Measurements from ENCODE around the gene DMXL2. TPM values are rescaled to one million over a fixed set of nuclear protein-coding genes. Genes with fewer than 3 reads are reported as not detected.
"Not testable (repeated sequence)": the region's sequence is repeated elsewhere in the genome, so short reads cannot be mapped to it uniquely, and the experiment has no call there.

DMXL2 gene
- polyA plus RNA-seq, 12 donors = 13.2 to 47.3 (median 25.6) TPM; not detected in 1

DNA sequence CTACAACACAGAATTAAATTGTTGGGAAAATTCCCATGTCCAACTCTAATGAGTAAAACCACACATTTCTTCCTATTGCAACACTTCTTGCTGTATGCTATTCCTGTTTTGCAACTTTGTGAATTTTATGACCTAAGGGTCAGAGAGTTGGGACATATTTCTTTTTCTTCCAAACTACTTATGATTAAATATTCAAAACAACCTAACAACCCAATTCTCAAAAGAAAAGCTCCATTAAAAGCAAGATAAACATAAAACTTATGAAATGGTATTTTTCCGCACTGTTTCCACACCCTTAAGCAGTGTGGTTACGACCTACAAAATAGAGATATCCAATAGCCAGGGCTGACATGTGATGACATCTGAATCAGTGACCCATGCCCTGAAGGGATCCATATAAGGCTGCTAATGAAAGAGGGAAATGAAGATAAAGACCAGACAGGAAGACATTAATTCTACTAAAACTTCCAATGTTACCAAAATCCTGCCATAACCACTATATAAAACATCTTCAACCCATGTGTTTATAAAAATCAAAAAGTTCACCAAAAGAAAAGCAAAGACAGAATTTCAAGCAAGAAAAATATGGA lies 45.6 kb downstream of the DMXL2 start:
- no peak for DNase-seq

DNA sequence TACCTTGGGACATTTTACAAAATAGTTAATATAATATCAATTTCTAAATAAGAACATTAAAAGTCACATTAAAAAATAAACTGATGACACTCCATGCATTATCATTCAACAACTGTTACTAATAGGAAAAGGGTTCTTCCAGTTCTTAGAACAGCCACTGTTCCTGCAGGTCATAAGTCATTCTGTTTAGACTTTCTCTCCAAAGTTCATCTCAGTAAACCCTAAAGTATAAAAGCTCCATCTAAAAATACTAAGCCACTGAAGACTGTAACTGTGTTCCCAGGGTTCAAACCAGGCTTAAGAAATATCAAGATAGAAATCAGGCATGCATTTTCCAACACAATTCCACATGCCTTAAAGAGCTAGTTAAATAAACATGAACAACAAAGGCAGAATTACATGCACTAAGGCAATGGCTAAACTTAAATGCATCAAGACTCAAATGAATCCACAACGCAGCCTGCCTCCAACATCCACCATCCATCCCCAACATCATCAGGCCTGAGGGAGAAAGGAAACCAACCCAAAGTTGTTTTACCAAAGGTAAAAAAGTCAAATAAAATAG lies 46.2 kb downstream of the DMXL2 start:
- DNase-seq = no peak

GRCh38 chr15:51575775-51576174 lies 46.8 kb downstream of the DMXL2 start:
- no peak for DNase-seq

- DNase-seq = not testable (repeated sequence)
Observed at GRCh38 chr15:51573352-51573751, 49.2 kb downstream of the DMXL2 start.

DNA sequence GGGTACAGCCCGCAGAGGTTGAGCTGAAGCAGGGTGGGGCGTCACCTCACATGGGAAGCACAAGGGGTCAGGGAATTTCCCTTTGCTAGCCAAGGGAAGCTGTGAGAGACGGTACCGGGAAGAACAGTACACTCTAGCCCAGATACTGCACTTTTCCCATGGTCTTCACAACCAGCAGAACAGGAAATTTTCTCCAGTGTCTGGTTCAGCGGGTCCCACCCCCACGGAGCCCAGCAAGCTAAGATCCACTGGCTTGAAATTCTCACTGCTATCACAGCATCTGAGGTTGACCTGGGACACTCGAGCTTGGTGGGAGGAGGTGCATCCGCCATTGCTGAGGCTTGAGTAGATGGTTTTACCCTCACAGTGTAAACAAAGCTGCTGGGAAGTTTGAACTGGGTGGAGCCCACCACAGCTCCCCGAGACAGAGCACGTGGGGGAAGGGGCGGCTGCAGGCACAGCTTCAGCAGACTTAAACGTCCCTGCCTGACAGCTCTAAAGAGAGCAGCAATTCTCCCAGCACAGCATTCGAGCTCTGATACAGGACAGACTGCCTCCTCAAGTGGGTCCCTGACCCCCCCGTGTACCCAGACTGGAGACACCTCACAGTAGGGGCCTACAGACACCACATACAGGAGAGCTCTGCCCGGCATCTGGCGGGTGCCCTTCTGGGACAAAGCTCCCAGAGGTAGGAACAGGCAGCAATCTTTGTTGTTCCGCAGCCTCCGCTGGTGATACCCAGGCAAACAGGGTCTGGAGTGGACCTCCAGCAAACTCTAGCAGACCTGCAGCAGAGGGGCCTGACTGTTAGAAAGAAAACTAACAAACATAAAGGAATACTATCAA lies 53.4 kb downstream of the DMXL2 start:
- not testable (repeated sequence) for DNase-seq

- DNase-seq = no peak
Observed at GRCh38 chr15:51561271-51561670, 61.3 kb downstream of the DMXL2 start.

DNA sequence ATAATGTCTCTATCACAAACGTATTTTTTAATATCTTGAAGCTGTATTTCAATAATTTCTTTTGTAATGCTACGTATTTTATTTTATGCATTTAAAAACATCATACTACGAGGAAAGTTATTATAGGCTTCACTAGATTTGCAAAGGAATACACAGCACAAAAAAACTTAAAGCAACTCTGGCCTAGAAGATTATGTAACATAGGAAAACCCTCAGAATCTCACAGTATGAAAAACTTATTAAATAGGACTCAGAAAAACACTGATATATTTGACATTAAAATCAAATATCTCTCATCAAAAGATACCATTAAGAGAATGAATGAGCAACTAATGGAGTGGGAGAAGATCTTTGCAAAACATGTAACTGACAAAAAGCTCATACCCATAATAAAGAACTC lies 63.7 kb downstream of the DMXL2 start:
- no peak for DNase-seq

DNA sequence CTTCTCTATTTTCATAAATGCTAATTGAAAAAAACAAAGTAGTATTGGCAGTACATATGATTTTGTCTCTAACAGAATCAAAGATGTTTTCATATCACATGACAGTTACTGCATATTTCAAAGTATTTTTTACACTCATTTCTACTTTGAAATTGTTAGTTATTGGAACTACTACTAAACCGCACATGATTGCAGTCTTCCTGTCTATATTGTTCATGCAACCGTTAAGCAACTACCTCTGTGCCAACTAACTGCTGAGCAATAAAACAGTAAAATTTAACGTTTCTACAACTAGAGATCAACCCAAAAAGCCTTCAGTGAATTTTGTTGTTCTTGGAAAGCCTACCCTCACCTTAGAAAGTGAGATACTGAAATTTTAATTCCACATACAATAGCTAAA lies 64.2 kb downstream of the DMXL2 start:
- no peak for DNase-seq

- DNase-seq = no peak
Observed at GRCh38 chr15:51550841-51551240, 71.7 kb downstream of the DMXL2 start.

- DNase-seq = no peak
Observed at GRCh38 chr15:51547656-51548055, 74.9 kb downstream of the DMXL2 start.

DNA sequence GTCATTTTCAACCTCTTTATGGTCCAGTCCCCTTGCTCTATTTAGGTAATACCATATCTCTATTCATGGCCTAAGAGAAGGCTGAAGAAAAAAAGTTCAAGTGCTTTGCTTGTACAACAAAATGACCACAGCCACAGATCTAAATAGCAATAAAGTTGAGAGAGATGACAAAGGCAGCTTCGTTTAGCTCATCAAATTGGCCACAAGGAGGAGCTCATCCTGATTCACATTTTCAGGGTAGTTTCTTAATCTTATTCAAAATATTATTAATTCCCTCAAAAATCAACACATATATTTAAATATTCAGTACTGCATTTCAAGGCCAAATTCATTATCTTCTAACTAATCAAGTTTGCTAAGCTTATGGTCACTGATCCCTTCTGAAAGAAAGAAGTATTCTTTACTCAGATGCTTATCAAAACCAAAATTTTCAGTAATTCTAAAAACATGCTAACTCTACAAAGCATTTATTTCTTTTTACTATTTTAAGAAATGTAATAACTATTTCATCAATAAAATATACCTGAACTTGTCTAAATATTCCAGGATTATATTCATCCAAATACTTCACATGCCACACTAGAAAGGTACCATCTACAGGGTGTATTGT lies 85.5 kb downstream of the DMXL2 start:
- DNase-seq = no peak

DNA sequence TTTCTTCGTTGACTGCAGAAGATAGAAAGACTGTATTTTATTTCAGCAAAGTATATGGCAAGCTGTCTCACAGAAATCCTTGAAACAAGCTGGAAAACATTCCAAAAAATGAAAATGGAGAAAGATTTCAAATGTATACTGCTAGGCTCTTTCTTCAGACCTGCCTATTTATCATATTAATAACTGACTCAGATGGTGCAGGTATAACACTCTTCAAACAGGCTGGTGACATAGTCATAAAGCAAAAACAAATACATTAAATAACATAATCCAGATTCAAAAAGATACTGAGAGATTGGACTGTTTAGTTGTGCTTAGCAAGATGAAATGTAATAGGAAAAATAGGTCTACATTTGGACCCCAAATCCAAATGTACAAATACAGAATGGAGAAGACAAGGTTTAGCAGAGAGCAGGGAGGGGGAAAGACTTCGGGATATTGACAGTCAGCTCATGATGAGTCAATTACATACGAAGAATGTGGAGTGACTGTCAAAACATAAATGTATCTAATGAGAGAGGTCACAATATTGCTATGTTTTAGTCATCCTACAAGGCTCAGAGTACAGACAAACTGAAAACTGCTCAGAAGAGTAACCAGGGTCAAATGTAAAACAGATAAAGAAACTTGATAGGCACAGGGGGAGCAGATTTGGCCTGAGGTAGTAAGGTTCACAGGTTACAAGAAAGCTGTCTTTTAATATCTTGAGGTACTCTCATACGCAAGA lies 88.7 kb downstream of the DMXL2 start:
- DNase-seq = no peak

GRCh38 chr15:51526955-51527354 lies 95.6 kb downstream of the DMXL2 start:
- DNase-seq = no peak

GRCh38 chr15:51524376-51524775 lies 98.2 kb downstream of the DMXL2 start:
- no peak for DNase-seq

DNA sequence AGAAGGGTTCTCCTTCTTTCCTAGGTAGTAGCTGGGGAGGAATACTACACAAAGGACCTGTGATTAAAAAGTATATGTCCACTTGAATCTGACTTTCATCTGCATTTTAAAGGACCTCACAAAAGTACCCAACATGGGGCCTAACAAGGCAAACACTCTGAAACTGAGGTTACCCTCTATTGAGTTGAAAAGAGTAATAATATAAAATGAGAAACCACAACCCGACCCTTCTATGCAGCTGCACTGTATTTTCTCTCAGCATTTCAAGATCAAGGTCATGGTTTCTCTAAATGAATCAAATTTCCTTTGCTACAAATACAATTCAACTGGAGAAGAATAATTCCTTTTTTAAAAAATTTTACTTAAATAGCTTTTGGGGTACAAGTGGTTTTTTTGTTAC lies 106.3 kb downstream of the DMXL2 start:
- no peak for DNase-seq

- no peak for DNase-seq
Observed at GRCh38 chr15:51505251-51505650, 117.3 kb downstream of the DMXL2 start.

DNA sequence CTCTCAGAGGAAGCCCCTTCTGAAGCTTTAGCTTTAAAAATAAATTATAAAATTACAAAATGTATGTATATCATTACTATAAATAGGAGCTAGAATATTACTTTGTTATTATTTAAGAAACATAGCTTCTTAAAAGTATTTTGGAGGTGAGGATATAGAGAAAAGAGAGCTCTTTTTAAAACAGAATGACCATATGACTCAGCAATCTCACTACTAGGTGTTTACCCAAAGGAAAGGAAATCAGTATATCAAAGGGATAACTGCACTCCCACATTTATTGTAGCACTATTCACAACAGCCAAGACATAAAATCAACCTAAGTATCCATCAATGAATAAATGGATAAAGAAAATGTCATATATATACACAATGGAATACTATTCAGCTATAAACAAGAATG lies 119.6 kb downstream of the DMXL2 start:
- DNase-seq = no peak

- DNase-seq = no peak
Observed at GRCh38 chr15:51499379-51499976, 123.1 kb downstream of the DMXL2 start.

- no peak for DNase-seq
Observed at GRCh38 chr15:51497806-51498205, 124.8 kb downstream of the DMXL2 start.

GRCh38 chr15:51496246-51496645 lies 126.3 kb downstream of the DMXL2 start:
- no peak for DNase-seq

Data from muscle of arm (tissue), 12 donors.